CD4-positive, alpha-beta T cell treated with Interleukin-17A for 1 hour (primary cell): ENCODE results near the gene TAMM41.
"Not testable (repeated sequence)": the region's sequence is repeated elsewhere in the genome, so short reads cannot be mapped to it uniquely, and the experiment has no call there.

Source experiments
- DNase-seq: peaks from one replicate; pipeline ENCODE4 v3.0.0-alpha.2; 2020

The TAMM41 gene, protein sequence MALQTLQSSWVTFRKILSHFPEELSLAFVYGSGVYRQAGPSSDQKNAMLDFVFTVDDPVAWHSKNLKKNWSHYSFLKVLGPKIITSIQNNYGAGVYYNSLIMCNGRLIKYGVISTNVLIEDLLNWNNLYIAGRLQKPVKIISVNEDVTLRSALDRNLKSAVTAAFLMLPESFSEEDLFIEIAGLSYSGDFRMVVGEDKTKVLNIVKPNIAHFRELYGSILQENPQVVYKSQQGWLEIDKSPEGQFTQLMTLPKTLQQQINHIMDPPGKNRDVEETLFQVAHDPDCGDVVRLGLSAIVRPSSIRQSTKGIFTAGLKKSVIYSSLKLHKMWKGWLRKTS

DNA sequence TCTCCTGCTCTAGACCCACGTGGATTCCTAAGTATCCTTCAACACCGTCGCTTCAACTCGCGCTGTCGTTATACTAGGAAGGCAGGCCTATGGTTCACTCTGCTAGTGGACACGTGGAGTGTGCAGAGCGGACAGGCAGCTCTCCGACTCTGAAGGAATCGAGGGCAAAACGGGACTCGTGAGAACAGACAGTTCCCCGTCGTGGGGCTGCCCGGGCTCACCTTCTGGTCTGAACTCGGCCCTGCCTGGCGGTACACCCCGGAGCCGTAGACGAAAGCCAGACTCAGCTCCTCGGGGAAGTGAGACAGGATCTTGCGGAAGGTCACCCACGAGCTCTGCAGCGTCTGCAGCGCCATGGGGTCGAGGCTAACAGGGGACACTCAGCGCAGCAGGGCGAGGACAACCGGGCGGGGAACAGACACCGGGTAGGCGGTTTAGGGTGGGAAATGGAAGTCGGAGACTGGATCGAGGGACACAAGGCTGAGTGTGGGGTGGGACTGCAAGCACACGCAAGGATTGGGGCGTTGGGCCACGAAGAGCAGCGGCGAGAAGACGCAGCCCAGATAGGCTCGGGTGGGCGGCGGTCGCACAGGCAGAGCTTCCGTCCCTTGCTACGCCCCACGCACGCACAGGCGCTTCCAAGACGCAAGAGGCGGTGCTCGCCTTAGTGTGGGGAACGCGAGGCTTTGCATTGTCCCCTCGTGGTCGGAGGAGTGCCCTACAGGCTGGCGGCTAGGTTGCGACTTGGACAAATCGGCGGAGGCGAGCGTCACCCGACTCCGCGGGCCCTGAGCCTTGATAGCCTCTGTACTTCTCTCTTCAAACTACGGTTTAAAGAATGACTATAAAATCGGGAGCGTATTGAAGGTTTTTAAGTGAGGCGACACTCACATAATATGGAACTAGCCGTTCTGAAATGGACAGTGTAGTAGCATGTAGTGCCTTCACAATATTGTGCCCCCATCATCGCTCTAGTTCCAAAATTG is at the start of gene TAMM41:
Gene TAMM41, minus strand, starts transcription at position 605 of the 986 bp plus-strand sequence. Its CDS starts 249 bp downstream, at position 356.
- DNase-seq, result peak; percentile 89

DNA sequence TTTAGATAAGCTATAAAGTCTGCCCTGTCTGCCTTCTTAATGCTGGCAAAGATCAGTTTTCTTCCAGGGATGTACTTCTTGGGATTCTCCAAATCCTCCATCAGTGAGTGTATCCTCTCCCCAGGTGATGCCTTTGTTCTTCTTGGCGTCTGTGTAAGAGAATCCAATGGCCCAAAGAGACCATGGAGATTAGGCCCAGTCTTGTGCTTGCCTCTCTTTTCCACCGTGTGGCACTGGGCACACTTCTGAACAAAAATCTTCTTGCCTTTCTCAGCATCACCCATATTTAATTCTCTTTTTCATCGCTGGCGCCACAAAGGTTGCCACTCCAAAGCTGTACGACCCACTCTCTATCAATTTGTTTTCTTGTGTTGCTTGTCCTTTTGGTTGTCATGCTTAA is 32.2 kb upstream of the TAMM41 start:
- DNase-seq, result no peak

DNA sequence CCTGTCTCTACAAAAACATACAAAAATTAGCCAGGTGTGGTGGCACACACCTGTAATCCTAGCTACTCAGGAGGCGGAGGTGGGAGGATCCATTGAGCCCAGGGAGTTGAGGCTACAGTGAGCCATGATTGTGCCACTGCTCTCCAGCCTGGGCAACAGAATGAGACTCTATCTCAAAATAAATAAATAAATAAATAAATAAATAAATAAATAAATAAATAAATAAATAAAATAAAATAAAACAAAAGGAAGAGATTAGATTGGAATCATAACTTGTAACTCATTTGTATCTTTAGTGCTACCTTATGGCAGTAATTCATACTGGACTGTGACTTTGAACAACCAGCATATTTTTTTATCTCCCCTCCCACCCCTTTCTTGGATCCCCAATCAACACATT is 28.0 kb upstream of the TAMM41 start:
- not testable (repeated sequence) for DNase-seq

DNA sequence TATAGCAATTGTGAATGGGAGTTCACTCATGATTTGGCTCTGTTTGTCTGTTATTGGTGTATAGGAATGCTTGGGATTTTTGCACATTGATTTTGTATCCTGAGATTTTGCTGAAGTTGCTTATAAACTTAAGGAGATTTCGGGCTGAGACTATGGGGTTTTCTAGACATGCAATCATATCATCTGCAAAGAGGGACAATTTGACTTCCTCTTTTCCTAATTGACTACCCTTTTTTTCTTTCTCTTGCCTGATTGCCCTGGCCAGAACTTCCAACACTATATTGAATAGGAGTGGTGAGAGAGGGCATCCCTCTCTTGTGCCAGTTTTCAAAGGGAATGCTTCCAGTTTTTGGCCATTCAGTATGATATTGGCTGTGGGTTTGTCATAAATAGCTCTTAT is 17.1 kb upstream of the TAMM41 start:
- DNase-seq, result not testable (repeated sequence)

DNA sequence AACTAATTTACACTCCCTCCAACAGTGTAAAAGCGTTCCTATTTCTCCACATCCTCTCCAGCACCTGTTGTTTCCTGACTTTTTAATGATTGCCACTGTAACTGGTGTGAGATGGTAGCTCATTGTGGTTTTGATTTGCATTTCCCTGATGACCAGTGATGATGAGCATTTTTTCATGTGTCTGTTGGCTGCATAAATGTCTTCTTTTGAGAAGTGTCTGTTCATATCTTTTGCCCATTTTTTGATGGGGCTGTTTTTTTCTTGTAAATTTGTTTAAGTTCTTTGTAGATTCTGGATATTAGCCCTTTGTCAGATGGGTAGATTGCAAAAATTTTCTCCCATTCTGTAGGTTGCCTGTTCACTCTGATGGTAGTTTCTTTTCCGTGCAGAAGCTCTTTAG is 15.9 kb upstream of the TAMM41 start:
- not testable (repeated sequence) for DNase-seq

DNA sequence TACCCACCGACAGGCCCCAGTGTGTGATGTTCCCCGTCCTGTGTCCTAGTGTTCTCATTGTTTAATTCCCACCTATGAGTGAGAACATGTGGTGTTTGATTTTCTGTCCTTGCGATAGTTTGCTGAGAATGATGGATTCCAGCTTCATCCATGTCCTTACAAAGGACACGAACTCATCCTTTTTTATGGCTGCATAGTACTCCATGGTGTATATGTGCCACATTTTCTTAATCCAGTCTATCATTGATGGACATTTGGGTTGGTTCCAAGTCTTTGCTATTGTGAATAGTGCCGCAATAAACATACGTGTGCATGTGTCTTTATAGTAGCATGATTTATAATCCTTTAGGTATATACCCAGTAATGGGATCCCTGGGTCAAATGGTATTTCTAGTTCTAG is 15.5 kb upstream of the TAMM41 start:
- DNase-seq, result not testable (repeated sequence)

DNA sequence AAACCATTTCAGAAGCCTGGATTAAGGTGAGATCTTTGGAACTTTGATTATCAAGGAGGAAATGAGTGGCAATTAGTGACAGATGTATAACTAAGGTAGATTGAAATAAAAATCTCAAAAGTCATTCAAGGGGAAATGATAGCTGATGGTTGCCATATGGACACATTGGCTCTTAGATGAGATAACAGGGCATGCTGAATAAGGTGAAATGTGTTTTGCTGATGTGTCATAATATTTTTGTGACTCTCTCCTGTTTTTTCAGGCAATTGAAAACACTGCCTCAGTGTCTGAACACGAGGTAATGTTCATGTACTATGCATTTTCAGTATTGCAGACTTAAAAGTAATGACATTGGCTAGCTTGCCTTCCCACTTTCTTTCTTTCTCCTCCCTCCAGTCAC is 13.5 kb upstream of the TAMM41 start:
- DNase-seq, result not testable (repeated sequence)

DNA sequence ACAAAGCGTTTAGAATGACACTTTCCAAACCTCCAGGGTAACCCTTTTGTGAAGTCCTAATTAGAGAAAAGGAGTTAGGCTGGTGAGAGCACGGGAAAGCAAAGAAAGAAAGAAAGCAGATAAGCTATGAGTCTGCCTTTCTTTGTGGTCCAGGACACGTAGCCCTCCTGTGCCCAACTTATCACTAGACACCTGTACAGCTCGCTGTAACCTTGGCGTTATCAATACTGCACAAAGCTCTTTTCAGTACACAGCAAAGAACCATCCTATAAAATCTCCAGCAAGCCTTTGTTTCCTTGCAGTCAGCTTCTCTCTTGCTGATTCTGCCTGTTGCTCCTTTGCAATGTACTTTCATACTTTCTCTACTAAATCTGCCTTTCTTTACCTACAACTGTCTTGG is 6.8 kb upstream of the TAMM41 start:
- DNase-seq, result no peak

DNA sequence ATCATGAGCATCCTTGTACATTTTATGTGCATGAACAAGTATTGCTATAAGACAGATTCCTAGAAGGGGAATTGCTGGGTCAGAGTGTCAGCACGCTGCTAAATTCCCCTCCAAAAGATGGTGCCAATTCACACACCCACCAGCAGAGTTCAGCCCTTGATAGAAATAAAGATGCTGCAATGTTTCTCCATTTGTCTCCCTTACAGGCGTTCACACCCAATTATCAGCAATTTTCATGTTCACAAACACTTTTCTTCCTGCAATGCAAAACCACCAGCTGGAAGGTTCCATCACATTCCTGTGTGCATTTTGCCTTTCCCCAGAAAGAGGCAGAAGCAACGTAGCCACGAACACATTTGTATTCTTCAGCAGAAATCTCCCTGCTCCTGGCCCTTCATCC is 3.3 kb upstream of the TAMM41 start:
- no peak for DNase-seq

DNA sequence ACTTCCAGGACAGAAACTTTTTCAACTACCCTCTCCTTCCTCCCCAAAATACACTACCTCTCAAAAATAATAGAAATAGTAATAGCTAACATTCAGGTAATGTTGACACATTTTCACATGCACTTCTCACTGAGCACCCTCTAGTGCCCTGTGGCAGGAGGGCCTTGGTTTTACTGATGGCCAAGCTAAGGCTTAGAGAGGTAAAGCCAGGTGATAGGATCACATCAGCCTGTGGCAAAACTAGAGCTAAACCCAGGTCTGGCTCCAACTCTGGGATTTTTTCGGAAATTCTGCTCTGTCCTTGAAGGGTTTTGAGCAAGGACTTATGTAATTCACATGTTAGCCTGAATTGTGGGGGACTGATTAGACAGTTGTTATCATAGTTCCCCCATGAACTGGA is 922 bp upstream of the TAMM41 start:
- DNase-seq, result peak; percentile 35

DNA sequence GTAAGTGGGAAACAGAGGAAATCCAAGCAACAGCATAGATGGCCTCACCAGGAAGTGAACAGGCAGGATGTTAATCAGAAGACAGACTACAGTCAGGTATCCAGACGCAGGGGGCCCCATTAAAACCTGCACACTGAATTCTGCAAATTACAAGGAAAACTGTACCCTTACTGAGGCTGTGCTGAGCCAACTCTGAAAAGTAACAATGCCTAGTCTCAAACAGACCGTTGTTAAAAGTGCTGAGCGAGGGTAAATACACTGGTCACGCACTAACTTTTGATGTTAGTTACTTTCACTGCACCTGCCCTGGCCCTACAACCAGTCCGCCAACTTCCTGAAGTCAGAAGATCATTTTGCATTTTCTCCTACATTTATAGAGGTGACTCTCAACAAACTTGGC is 1.0 kb downstream of the TAMM41 start:
- peak; percentile 13 for DNase-seq

DNA sequence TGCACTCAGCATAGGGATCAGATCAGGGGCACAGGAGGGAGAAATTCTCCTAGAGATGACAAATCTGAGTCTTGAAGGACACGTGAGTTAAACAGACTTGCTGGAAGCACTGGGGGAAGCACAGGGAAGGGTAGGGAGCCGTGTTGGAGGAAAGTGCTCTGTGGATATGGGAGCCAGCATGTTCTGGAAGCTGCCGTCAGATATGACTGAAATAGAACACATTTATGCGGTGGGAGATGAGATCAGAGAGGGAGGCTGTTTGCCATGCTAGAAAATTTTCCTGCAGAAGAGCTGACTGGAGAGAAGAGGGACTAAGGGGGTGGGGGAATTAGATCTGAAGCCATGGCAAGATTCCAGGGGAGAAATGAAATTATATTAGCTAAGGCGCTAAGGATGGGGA is 1.8 kb downstream of the TAMM41 start:
- no peak for DNase-seq

DNA sequence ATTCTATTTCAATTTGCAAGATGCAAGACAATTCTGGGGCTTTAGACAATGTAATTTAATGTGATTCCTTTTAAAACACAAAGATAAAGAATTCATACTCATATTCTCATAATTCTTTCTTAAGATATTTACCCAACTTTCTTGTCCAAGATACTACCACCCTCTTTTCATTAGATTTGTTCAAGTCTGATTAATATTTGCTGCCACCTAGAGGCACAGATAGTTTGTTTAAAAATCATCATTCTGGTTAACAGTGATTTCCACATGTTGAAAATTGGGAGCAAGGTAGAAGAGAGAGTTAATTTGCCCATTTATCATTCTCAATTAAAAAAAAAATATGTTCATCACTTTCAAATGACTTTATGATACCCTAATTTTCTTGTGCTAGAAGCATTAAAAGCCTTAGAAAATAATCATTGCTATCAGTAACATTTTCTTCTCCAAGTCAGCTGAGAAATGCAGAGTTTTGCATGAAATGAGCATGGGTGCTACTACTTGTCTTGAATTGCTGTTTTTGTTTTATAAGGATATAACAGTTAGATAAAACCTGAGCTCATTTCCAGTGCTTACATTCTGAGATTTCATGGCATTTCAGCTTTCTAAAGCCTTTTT is 11.6 kb downstream of the TAMM41 start:
- peak; percentile 14 for DNase-seq

DNA sequence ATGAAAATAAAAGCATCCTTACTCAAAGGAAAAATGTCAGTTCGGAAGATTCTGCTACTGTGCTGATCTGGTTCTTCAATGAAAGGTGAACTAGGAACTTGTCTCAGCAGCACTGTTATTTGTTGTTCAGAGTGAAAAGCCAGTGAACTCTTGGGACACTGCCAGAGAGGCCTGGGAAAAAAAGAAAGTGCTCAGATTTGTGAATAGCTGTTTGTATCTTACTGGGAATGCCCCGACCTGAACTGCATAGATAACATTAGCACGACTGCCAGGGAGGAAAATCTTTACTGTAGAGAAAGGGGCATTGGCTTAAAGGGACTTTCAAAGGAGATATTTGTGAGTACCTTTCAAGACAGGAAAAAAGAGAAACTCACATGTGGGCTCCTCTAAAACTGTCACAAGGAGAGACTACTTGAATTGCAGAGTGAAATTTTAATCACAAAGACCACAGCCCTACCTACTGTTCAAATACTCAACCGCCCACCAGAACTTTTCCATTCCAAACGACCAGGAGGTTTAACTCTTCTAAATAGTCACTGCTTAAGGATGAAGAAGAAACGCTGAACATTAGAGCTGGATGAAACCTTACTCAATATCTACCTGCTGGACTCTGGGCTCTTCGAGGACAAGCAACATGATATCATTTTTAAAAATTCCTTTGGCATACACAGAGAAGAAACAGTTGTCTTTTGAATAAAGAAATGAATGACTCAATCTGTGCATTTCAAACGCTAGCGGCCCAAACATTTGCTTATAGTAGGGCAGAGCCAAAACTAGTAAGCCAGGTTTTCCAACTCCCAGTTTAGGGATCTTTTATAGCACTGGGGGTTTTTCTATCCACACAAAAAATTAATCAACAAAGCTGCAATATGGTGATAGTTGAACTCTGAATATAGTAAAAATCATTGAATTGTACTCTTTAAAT is 13.4 kb downstream of the TAMM41 start:
- no peak for DNase-seq

DNA sequence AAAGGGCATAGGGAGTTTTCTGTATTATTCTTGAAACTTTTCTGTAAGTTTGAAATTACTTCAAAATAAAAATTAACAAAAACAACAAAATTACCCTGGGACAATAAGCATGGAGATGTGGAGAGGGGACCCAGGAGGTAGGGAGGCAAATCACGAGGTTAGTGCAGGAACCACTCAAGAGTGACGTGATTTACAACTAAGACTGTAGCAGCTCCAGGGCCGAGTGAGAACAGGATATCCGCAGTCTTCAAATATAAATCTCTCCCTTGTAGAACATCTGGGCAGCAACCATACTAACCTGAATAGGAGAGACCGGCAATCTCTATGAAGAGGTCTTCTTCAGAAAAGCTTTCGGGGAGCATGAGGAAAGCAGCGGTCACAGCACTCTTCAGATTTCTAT is 17.3 kb downstream of the TAMM41 start:
- DNase-seq, result no peak

DNA sequence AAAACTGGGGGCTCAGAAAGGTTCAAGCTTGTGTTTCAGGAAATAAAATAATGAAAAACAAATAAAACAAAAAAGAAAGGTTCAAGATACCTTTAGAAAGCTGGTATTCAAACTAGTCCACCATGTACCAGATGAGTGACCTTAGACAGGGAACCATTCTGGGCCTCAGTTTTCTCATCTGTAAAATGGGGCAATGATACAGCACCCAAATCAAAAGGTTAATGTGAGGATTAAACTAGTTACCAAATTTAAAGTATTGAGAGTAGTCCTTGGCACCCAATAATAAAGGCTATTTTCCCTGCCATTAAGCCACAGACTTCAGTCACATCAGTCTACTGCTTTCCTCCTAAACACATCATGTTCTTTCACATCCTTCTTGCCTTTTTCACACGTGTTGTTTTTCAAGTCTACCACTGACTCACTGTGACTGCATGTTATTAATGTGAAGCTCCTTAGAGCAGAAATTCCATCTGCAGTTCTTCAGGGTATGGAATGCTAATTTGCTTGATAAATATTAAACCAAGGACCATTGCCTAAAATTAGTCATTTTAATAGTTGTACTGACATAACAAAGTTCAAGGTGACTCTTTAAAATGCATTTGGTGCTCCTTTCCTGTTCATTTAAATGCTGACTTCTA is 19.9 kb downstream of the TAMM41 start:
- DNase-seq, result no peak

DNA sequence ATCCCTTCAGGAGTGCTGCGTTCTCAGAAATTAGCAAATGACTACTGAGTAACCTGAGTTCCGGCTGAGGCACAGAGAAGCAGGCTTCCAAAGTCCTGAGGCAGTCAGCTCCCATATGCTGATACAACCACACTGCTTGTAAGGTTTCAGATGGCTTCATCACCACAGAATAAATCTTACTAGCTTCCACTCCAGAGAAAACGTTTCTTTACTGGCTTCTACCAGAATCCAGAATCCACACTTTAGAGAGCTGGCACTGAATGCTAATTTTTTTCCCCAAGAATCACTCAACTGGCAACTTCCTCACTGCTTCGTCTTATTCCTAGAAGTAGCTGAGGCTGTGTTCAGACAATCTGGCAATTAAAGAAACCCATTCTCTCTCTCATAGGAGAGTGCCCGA is 21.4 kb downstream of the TAMM41 start:
- no peak for DNase-seq

DNA sequence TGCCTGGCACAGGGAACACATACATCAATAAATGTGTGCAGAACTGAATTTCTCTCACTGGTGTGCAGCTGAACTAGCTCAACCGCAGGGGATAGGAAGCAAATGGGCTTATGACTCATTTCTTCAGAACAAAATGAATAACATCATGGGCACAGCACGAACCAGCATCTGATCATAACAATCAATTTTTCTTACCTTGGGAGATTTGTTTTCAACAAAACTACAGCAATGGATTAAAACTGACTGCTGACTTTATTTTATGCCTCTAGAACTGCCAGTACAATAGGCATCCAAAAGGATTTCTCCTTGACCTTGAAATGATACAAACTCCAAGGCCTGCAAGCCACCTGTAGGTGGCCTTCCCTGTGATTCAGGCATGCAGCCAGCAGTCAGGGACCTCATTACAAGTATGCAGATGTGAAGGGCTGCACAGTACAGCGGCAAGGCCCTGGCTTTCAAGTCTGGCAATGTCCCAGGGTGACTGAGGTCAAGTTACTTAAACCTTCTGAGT is 26.1 kb downstream of the TAMM41 start:
- DNase-seq, result no peak

DNA sequence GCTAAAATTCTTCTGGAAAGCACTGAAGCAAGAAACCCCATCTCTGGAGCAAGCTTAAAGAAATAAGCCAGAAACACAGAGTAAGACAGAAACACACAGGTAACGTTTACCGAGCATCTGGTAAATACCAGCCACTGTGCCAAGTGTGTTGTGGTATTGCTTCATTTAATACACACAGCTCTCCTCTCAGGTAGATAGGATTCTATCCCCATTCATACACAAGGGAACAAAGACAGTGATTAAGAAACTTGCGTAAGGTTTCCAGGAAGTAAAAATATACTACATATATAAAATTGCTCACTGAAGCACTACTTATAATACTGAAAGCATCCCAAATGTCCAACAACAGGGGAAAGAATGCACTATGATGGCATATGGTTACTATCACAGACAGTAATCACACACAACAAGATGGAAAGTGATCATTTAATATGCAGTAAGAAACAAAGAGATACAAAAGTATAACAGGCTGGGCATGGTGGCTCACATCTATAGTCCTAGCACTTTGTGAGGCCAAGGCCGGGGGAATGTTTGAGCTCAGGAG is 27.5 kb downstream of the TAMM41 start:
- DNase-seq, result no peak

DNA sequence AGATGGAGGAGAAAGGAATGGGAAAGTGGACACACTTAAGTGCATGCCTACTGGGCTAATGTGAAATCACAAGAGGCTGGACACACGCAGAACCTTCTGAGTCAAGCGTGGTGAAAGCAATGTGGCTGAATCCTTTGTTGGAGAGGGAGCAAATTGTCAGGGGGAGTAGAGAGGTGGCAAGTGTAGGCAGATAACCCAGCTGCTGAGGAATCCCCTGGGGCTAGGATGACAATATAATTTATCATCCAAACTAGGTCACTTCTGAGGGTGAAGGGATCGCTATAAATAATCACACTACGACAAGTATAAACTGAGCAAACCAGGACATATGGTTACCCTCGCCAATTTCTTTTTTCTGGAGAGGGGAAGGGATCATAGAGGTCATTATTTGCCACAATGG is 28.7 kb downstream of the TAMM41 start:
- no peak for DNase-seq

DNA sequence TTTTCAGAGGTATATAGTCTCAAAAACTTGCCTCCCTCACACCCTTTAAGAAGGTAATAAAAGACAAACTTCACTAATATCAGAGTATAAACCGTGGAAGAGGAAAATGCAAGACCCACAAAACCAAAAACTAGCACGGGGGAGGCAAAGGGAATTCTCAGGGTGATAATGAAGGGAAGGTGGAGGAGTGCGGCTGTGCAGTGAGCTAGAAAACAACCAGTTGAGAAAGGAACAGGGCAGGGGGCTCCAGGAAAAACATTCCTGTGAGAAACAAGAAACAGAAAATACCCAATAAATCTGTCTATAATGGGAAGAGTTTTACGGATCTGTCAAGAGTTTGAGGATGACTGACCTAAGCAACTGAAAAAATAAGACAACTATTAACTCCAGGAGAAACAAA is 31.6 kb downstream of the TAMM41 start:
- no peak for DNase-seq
